HCT116 (cell line): ENCODE data around the gene MRPS27. TPM values are rescaled to one million over a fixed set of nuclear protein-coding genes. Genes with fewer than 3 reads are reported as not detected.

Experiments used
- ATAC-seq: fragments of 200-7000 bp; cut with Tn5 transposase; 2 replicates; pipeline ENCODE4 v1.9.1; 2020; ENCODE audit warnings: mild to moderate bottlenecking, moderate library complexity
- BruUV-seq: library from RNA; stranded (reverse); fragments of 400-500 nt; replicated peaks from 2 replicates; lab custom pipeline; 2021; lab: Mats Ljungman, UMichigan
- CTCF ChIA-PET: fragments of 300-600 bp; sonication (Branson Sonifier 250); formaldehyde crosslinking; loops from one replicate; lab custom pipeline; 2021; ENCODE audit warnings: antibody characterized with exemption; lab: Charles Lee
- POLR2A ChIA-PET: fragments of 300-600, 350-600 bp; sonication (Branson Sonifier 250); formaldehyde crosslinking; loops from one replicate; lab custom pipeline; 2021; ENCODE audit warnings: antibody characterized with exemption; lab: Charles Lee
- RAD21 ChIA-PET, 2 experiments: fragments of 300-600 bp; sonication (Branson Sonifier 250); formaldehyde crosslinking; loops; one replicate each; lab custom pipeline; 2023; ENCODE audit warnings: low total read pairs in 2 of 2; ENCODE audit not compliant: uncharacterized antibody in 2 of 2, unreplicated experiment in 2 of 2, low non-redundant PET in 1 of 2; lab: Charles Lee
- DNase-seq: peaks from one replicate; pipeline ENCODE4 v3.0.0-alpha.2; 2010; ENCODE audit warnings: low read depth, low spot score
- H2AFZ ChIP-seq: fragments of 200-600 bp; shearing (Covaris generic), sonication (generic); 2 replicates; pipeline ENCODE4 v1.6.1; 2017; ENCODE audit warnings: low read depth, mixed run types, mixed read lengths, antibody characterized with exemption, low read length; ENCODE audit not compliant: poor library complexity, severe bottlenecking
- H3K27ac ChIP-seq: 2 replicates; pipeline ENCODE4 v1.5.1; 2012; ENCODE audit warnings: low read depth, low read length
- H3K27me3 ChIP-seq: fragments of 200-600 bp; sonication (generic); 2 replicates; pipeline ENCODE4 v1.6.1; 2016; ENCODE audit warnings: mixed run types, low read length, mixed read lengths; ENCODE audit not compliant: insufficient read depth
- H3K36me3 ChIP-seq, 2 experiments: fragments of 200-500 bp in 1 of 2; fragments of 200-600 bp in 1 of 2; sonication (Bioruptor generic) in 1 of 2; sonication (generic) in 1 of 2; 2 replicates each; pipeline versions ENCODE4 v1.5.1 to v1.6.1; 2014 to 2016; ENCODE audit warnings: low read length in 2 of 2, inconsistent platforms in 1 of 2, mixed read lengths in 1 of 2, mixed run types in 1 of 2; ENCODE audit not compliant: insufficient read depth in 2 of 2, control insufficient read depth in 1 of 2
- H3K4me1 ChIP-seq, 2 experiments: fragments of 200-600 bp in 1 of 2; sonication (generic) in 1 of 2; 2 replicates each; pipeline versions ENCODE4 v1.5.1 to v1.6.1; 2012 to 2017; ENCODE audit warnings: low read length in 2 of 2, inconsistent platforms in 1 of 2, mild to moderate bottlenecking in 1 of 2, mixed read lengths in 1 of 2, mixed run types in 1 of 2, moderate library complexity in 1 of 2; ENCODE audit not compliant: insufficient read depth in 2 of 2, control insufficient read depth in 1 of 2
- H3K4me2 ChIP-seq: fragments of 200-600 bp; sonication (generic); 2 replicates; pipeline ENCODE4 v1.6.1; 2017; ENCODE audit warnings: mixed run types, low read length, mixed read lengths
- H3K4me3 ChIP-seq, 2 experiments: fragments of 200-600 bp in 1 of 2; sonication (generic) in 1 of 2; replicated peaks in 1 of 2; 2 replicates each; pipeline ENCODE4 v1.5.1; 2011 to 2016; ENCODE audit warnings: low read length in 2 of 2, control low read depth in 1 of 2, low read depth in 1 of 2, mild to moderate bottlenecking in 1 of 2, mixed read lengths in 1 of 2, mixed run types in 1 of 2
- H3K79me2 ChIP-seq: fragments of 200-600 bp; sonication (generic); 2 replicates; pipeline ENCODE4 v1.6.1; 2017; ENCODE audit warnings: mild to moderate bottlenecking, mixed run types, low read length, moderate library complexity, mixed read lengths; ENCODE audit not compliant: insufficient read depth
- H3K9ac ChIP-seq: fragments of 200-600 bp; sonication (generic); 2 replicates; pipeline ENCODE4 v1.6.1; 2016; ENCODE audit warnings: low read length, mixed read lengths
- H3K9me2 ChIP-seq: fragments of 200-600 bp; sonication (generic), shearing (Covaris generic); 2 replicates; pipeline ENCODE4 v1.6.1; 2017; ENCODE audit warnings: mixed run types, mild to moderate bottlenecking, moderate library complexity; ENCODE audit not compliant: insufficient read depth
- H3K9me3 ChIP-seq, 2 experiments: fragments of 200-500 bp in 1 of 2; fragments of 200-600 bp in 1 of 2; sonication (Bioruptor generic) in 1 of 2; sonication (generic) in 1 of 2; 2 replicates each; pipeline ENCODE4 v1.6.1; 2014 to 2017; ENCODE audit warnings: low read length in 2 of 2, mixed read lengths in 2 of 2, inconsistent platforms in 1 of 2, low read depth in 1 of 2, mild to moderate bottlenecking in 1 of 2, mixed run types in 1 of 2, moderate library complexity in 1 of 2; ENCODE audit not compliant: control insufficient read depth in 1 of 2, insufficient read depth in 1 of 2
- H4K20me1 ChIP-seq: fragments of 200-600 bp; sonication (generic), shearing (Covaris generic); 2 replicates; pipeline ENCODE4 v1.6.1; 2017; ENCODE audit warnings: mixed run types, mild to moderate bottlenecking, moderate library complexity; ENCODE audit not compliant: insufficient read depth
- ATF3 ChIP-seq: IDR thresholded peaks from 2 replicates; pipeline ENCODE4 v1.6.1; 2012
- CBX3 ChIP-seq: IDR thresholded peaks from 2 replicates; pipeline ENCODE4 v1.6.1; 2012; ENCODE audit warnings: low read depth
- CEBPB ChIP-seq: IDR thresholded peaks from 2 replicates; pipeline ENCODE4 v1.6.1; 2012; ENCODE audit warnings: low read depth
- EGR1 ChIP-seq: IDR thresholded peaks from 2 replicates; pipeline ENCODE4 v1.6.1; 2012; ENCODE audit warnings: low read depth
- ELF1 ChIP-seq: IDR thresholded peaks from 2 replicates; pipeline ENCODE4 v1.6.1; 2012; ENCODE audit warnings: low read depth, borderline replicate concordance
- EZH2 ChIP-seq: fragments of 200-600 bp; sonication (generic); IDR thresholded peaks from 2 replicates; pipeline ENCODE4 v1.6.1; 2017; ENCODE audit warnings: antibody characterized with exemption, mixed run types
- EZH2phosphoT487 ChIP-seq: fragments of 200-600 bp; IDR thresholded peaks from 2 replicates; pipeline ENCODE4 v1.6.1; 2018; ENCODE audit warnings: antibody characterized with exemption, borderline replicate concordance
- FOSL1 ChIP-seq: IDR thresholded peaks from 2 replicates; pipeline ENCODE4 v1.6.1; 2012; ENCODE audit warnings: low read depth
- JUND ChIP-seq: IDR thresholded peaks from 2 replicates; pipeline ENCODE4 v1.6.1; 2012
- POLR2A ChIP-seq: IDR thresholded peaks from 2 replicates; pipeline ENCODE4 v1.7.0; 2011; ENCODE audit warnings: borderline replicate concordance; ENCODE audit not compliant: insufficient read depth, insufficient read length; ENCODE audit errors: extremely low read depth
- POLR2AphosphoS5 ChIP-seq: IDR thresholded peaks from 2 replicates; pipeline ENCODE4 v1.6.1; 2011; ENCODE audit warnings: mild to moderate bottlenecking, low read depth, low read length, moderate library complexity
- SIN3A ChIP-seq: IDR thresholded peaks from 2 replicates; pipeline ENCODE4 v1.6.1; 2012; ENCODE audit warnings: low read depth
- SP1 ChIP-seq: IDR thresholded peaks from 2 replicates; pipeline ENCODE4 v1.6.1; 2012; ENCODE audit warnings: low read depth
- TCF7L2 ChIP-seq: IDR thresholded peaks from 2 replicates; pipeline ENCODE4 v1.7.0; 2011; ENCODE audit warnings: borderline replicate concordance, inconsistent platforms; ENCODE audit not compliant: insufficient read depth, insufficient read length; ENCODE audit errors: extremely low read depth
- YY1 ChIP-seq: IDR thresholded peaks from 2 replicates; pipeline ENCODE4 v1.6.1; 2011; ENCODE audit warnings: low read length, low read depth, moderate library complexity, mild to moderate bottlenecking; ENCODE audit not compliant: insufficient replicate concordance; ENCODE audit errors: extremely low read depth
- intact Hi-C: fragments of 100-400 bp; cut with micrococcal nuclease; formaldehyde crosslinking; loops from 2 replicates; pipeline ENCODE4 v1.10.0; 2022
- total RNA-seq: library from RNA; stranded (reverse); gene quantifications from one replicate; pipeline ENCODE4 v1.2.1, GENCODE V29; 2021; ENCODE audit not compliant: unreplicated experiment
- TF ChIP-seq, protein P1 (sequence below), 3 experiments: fragments of 200-600 bp in 1 of 3; sonication (generic) in 1 of 3; IDR thresholded peaks in 2 of 3; conservative IDR thresholded peaks in 1 of 3; 2 replicates each; pipeline ENCODE4 v1.5.1; 2012 to 2017; ENCODE audit warnings: low read depth in 2 of 3, low read length in 2 of 3, antibody characterized with exemption in 1 of 3, borderline replicate concordance in 1 of 3, control low read depth in 1 of 3, mild to moderate bottlenecking in 1 of 3, mixed read lengths in 1 of 3, mixed run types in 1 of 3, moderate library complexity in 1 of 3; ENCODE audit not compliant: insufficient read depth in 1 of 3
- TF ChIP-seq, protein P2 (sequence below): IDR thresholded peaks from 2 replicates; pipeline ENCODE4 v1.6.1; 2011; ENCODE audit warnings: mild to moderate bottlenecking, low read length, moderate library complexity; ENCODE audit not compliant: insufficient replicate concordance; ENCODE audit errors: extremely low read depth
- TF ChIP-seq, protein P3 (sequence below): IDR thresholded peaks from 2 replicates; pipeline ENCODE4 v1.6.1; 2012; ENCODE audit warnings: low read depth

Gene MRPS27
- total RNA-seq, 1 experiment from 2014 or later = 113 TPM

DNA sequence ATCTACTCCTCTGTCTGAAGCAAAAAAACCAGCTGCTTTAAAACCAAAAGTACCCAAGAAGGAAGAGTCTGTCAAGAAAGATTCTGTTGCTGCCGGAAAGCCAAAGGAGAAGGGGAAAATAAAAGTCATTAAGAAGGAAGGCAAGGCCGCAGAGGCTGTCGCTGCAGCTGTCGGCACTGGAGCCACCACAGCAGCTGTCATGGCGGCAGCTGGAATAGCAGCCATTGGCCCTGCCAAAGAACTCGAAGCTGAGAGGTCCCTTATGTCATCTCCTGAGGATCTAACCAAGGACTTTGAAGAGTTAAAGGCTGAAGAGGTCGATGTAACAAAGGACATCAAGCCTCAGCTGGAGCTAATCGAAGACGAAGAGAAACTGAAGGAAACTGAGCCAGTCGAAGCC is 124.5 kb downstream of the MRPS27 start:
- ATAC-seq (no peak), DNase-seq (no peak)
- no peak overlapping the region for H3K4me3 ChIP-seq
- H3K9me2 ChIP-seq = no peaks in the 10 kb centered on the region
- no peaks in the 10 kb centered on the region for H3K4me1 ChIP-seq
- intact Hi-C loops = no loop called here
- H3K9ac ChIP-seq = no peak overlapping the region
- no peaks in the 10 kb centered on the region for H3K9me3 ChIP-seq
- no peaks in the 10 kb centered on the region for H3K36me3 ChIP-seq
- no peaks in the 10 kb centered on the region for H3K79me2 ChIP-seq
- no peak overlapping the region for H3K4me2 ChIP-seq
- ChIA-PET CTCF (no interaction called here), POLR2A (no interaction called here), RAD21 (no interaction called here)
- no peaks in the 10 kb centered on the region for H3K27me3 ChIP-seq
- TF ChIP-seq CBX3 = no peak
- TF ChIP-seq JUND = no peak
- no peak for TF ChIP-seq SIN3A
- no peak for TF ChIP-seq POLR2A
- TF ChIP-seq CEBPB = no peak
- no peak for TF ChIP-seq YY1
- TF ChIP-seq, protein P1, sequence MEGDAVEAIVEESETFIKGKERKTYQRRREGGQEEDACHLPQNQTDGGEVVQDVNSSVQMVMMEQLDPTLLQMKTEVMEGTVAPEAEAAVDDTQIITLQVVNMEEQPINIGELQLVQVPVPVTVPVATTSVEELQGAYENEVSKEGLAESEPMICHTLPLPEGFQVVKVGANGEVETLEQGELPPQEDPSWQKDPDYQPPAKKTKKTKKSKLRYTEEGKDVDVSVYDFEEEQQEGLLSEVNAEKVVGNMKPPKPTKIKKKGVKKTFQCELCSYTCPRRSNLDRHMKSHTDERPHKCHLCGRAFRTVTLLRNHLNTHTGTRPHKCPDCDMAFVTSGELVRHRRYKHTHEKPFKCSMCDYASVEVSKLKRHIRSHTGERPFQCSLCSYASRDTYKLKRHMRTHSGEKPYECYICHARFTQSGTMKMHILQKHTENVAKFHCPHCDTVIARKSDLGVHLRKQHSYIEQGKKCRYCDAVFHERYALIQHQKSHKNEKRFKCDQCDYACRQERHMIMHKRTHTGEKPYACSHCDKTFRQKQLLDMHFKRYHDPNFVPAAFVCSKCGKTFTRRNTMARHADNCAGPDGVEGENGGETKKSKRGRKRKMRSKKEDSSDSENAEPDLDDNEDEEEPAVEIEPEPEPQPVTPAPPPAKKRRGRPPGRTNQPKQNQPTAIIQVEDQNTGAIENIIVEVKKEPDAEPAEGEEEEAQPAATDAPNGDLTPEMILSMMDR (IDR thresholded peaks at IDR 0.05 in 2 of 3, conservative IDR thresholded peaks at IDR 0.05 in 1 of 3; ENCODE audit: borderline replicate concordance in 1 of 3, insufficient read depth in 1 of 3, low read depth in 2 of 3, low read length in 2 of 3) = no peak
- TF ChIP-seq, protein P2, sequence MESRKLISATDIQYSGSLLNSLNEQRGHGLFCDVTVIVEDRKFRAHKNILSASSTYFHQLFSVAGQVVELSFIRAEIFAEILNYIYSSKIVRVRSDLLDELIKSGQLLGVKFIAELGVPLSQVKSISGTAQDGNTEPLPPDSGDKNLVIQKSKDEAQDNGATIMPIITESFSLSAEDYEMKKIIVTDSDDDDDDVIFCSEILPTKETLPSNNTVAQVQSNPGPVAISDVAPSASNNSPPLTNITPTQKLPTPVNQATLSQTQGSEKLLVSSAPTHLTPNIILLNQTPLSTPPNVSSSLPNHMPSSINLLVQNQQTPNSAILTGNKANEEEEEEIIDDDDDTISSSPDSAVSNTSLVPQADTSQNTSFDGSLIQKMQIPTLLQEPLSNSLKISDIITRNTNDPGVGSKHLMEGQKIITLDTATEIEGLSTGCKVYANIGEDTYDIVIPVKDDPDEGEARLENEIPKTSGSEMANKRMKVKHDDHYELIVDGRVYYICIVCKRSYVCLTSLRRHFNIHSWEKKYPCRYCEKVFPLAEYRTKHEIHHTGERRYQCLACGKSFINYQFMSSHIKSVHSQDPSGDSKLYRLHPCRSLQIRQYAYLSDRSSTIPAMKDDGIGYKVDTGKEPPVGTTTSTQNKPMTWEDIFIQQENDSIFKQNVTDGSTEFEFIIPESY = no peak
- TF ChIP-seq FOSL1 = no peak
- TF ChIP-seq, protein P3, sequence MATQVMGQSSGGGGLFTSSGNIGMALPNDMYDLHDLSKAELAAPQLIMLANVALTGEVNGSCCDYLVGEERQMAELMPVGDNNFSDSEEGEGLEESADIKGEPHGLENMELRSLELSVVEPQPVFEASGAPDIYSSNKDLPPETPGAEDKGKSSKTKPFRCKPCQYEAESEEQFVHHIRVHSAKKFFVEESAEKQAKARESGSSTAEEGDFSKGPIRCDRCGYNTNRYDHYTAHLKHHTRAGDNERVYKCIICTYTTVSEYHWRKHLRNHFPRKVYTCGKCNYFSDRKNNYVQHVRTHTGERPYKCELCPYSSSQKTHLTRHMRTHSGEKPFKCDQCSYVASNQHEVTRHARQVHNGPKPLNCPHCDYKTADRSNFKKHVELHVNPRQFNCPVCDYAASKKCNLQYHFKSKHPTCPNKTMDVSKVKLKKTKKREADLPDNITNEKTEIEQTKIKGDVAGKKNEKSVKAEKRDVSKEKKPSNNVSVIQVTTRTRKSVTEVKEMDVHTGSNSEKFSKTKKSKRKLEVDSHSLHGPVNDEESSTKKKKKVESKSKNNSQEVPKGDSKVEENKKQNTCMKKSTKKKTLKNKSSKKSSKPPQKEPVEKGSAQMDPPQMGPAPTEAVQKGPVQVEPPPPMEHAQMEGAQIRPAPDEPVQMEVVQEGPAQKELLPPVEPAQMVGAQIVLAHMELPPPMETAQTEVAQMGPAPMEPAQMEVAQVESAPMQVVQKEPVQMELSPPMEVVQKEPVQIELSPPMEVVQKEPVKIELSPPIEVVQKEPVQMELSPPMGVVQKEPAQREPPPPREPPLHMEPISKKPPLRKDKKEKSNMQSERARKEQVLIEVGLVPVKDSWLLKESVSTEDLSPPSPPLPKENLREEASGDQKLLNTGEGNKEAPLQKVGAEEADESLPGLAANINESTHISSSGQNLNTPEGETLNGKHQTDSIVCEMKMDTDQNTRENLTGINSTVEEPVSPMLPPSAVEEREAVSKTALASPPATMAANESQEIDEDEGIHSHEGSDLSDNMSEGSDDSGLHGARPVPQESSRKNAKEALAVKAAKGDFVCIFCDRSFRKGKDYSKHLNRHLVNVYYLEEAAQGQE = no peak
- TF ChIP-seq POLR2AphosphoS5 = no peak
- TF ChIP-seq ELF1 = no peak
- no peak for TF ChIP-seq EGR1
- TF ChIP-seq TCF7L2 = no peak
- TF ChIP-seq EZH2 = no peak
- TF ChIP-seq EZH2phosphoT487 = no peak
- no peak for TF ChIP-seq ATF3
- no peak for TF ChIP-seq SP1
- no peak overlapping the region for H3K27ac ChIP-seq
- no TSS peak for BruUV-seq
- no peak overlapping the region for H2AFZ ChIP-seq
- H4K20me1 ChIP-seq = no peaks in the 10 kb centered on the region
